ENCODE results near the gene A2M. TPM values are rescaled to one million over a fixed set of nuclear protein-coding genes. Genes with fewer than 3 reads are reported as not detected.
A peak's percentile ranks its signal among the peaks of the same experiment; 100 is the strongest.

A2M gene
- total and polyA plus RNA-seq, 4 experiments from 2014 or later, result 3.0 to 3.2 (median 3.1) TPM; not detected in 1

DNA sequence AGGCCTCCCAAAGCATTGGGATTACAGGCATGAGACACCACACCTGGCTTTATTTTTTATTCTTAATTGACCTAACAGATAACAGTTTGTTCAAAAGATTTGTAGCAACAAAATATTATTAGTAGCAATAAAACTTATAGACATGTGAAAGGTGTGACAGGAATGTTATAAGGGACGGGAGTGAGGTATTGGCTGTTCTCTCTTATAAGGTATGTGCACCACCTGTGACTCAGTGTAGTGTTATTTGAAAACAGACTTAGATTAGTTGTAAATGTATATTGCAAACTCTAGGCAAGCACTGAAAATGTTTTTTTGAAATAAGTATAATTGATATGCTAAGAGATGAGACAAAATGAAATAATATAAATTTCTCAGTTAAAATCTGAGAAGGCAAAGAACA lies 68.6 kb downstream of the A2M start:
- ChIA-PET CTCF (ENCODE audit: partially characterized antibody) (interaction anchor here (1.0 to 12.5 kb wide), 7 partner anchors 98 to 369 kb away, joined by 3 to 358 read pairs (median 45); partner anchors contain the start of gene M6PR), POLR2A (ENCODE audit: partially characterized antibody) (interaction anchor here (0.9 to 6.9 kb wide), 4 partner anchors 13 to 97 kb away, joined by 3 to 122 read pairs (median 4); partner anchors contain the start of gene M6PR)
- Histone ChIP-seq H3K27ac (ENCODE audit: low read depth, low read length) (no peak overlapping the region), H3K4me1 (ENCODE audit: insufficient read depth, low read length) (peaks cover 32% of the 10 kb centered on the region), H3K4me3 (ENCODE audit: low read length in 2 of 2) (no peak overlapping the region), H3K36me3 (ENCODE audit: insufficient read depth, low read length) (no peaks in the 10 kb centered on the region), H3K9me3 (ENCODE audit: control insufficient read depth in 1 of 2, low read length in 2 of 2) (no peaks in the 10 kb centered on the region), H3K27me3 (ENCODE audit: insufficient read depth, low read length) (no peaks in the 10 kb centered on the region)
- Mint-ChIP-seq H3K27me3 (no peaks in the 10 kb centered on the region), H3K36me3 (peaks cover 25 to 35% of the 10 kb centered on the region in 2 donors), H3K27ac (peak overlapping the region in 2 of 7 donors; percentile 29 to 41), H3K4me3 (peak overlapping the region in 1 of 8 donors; percentile 16), H3K9me3 (peaks cover 0 to 8% (median 2%) of the 10 kb centered on the region in 8 donors), H3K4me1 (peaks cover 25 to 63% (median 45%) of the 10 kb centered on the region in 4 donors)
- DNase-seq, result no peak
- intact Hi-C loops (cut with micrococcal nuclease), result no loop called here

DNA sequence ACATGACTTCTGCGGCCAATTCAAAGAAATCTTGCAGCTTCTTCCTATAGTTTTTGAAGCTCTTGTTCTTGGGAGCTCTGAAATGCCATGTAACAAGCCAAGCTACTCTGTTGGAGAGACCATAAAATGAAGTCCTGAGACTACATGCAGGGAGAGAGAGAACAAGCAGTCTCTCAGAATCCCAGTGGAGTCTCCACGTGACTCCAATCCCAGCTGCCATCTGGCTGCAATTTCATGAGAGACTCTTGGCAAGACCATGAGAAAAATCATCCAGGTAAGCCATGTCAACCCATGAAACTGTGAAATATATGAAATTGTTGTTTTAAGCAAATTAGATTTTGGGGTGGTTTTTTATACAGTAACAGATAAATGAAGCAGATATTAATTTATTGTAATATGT lies 72.0 kb downstream of the A2M start:
- Mint-ChIP-seq H3K27ac (peak overlapping the region in 4 of 7 donors; percentile 19 to 66 (median 32)), H3K4me3 (no peak overlapping the region), H3K36me3 (peaks cover 25 to 31% of the 10 kb centered on the region in 2 donors), H3K27me3 (no peaks in the 10 kb centered on the region), H3K9me3 (peaks cover 0 to 8% (median 2%) of the 10 kb centered on the region in 8 donors), H3K4me1 (peaks cover 35 to 76% (median 63%) of the 10 kb centered on the region in 4 donors)
- CTCF ChIA-PET (ENCODE audit: partially characterized antibody), result interaction anchor here (12.5 kb wide), 1 partner anchor 95 kb away, joined by 358 read pairs; the partner anchor contains the start of gene M6PR
- DNase-seq, result no peak
- Histone ChIP-seq H3K9me3 (ENCODE audit: control insufficient read depth in 1 of 2, low read length in 2 of 2) (no peaks in the 10 kb centered on the region), H3K27me3 (ENCODE audit: insufficient read depth, low read length) (no peaks in the 10 kb centered on the region), H3K27ac (ENCODE audit: low read depth, low read length) (no peak overlapping the region), H3K4me3 (ENCODE audit: low read length in 2 of 2) (no peak overlapping the region), H3K4me1 (ENCODE audit: insufficient read depth, low read length) (peaks cover 58% of the 10 kb centered on the region), H3K36me3 (ENCODE audit: insufficient read depth, low read length) (no peaks in the 10 kb centered on the region)
- POLR2A ChIA-PET (ENCODE audit: partially characterized antibody), result interaction anchor here (4.3 kb wide), 1 partner anchor 93 kb away, joined by 50 read pairs; the partner anchor contains the start of gene M6PR
- intact Hi-C loops (cut with micrococcal nuclease), result no loop called here

DNA sequence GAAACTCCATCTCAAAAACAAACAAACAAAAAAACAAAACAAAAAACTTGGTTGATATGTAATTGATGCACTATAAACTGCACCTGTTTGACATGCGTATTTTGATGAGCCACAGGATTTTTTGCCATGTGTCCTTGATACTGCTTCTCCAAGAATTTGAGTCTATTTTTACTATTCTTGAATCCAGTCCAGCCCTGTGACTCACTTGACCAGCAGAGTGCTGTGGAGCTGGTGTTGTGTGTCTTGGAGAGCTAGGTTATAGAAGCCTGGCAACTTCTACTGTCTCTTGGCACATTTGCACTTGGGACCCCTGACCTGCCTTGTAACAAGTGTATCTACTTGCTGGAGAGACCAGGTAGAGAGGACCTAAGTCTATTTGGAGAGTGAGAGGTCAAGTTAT lies 74.4 kb downstream of the A2M start:
- peaks cover 70% of the 10 kb centered on the region for H3K4me1 ChIP-seq (ENCODE audit: insufficient read depth, low read length)
- no peak overlapping the region for H3K4me3 Mint-ChIP-seq
- no peaks in the 10 kb centered on the region for H3K9me3 ChIP-seq (ENCODE audit: control insufficient read depth in 1 of 2, low read length in 2 of 2)
- DNase-seq, result no peak
- H3K36me3 Mint-ChIP-seq, result peaks cover 28 to 35% of the 10 kb centered on the region in 2 donors
- POLR2A ChIA-PET (ENCODE audit: partially characterized antibody), result interaction anchor here (1.3 to 4.3 kb wide), 5 partner anchors 8 to 127 kb away, joined by 3 to 50 read pairs (median 5); partner anchors contain the start of genes M6PR and PHC1
- H3K27ac Mint-ChIP-seq, result peak overlapping the region in 4 of 7 donors; percentile 29 to 90 (median 56)
- no peaks in the 10 kb centered on the region for H3K27me3 ChIP-seq (ENCODE audit: insufficient read depth, low read length)
- peak overlapping the region; percentile 10 for H3K27ac ChIP-seq (ENCODE audit: low read depth, low read length)
- H3K36me3 ChIP-seq (ENCODE audit: insufficient read depth, low read length), result no peaks in the 10 kb centered on the region
- no peaks in the 10 kb centered on the region for H3K27me3 Mint-ChIP-seq
- intact Hi-C loops (cut with micrococcal nuclease), result no loop called here
- peaks cover 47 to 81% (median 64%) of the 10 kb centered on the region in 4 donors for H3K4me1 Mint-ChIP-seq
- no peak overlapping the region for H3K4me3 ChIP-seq (ENCODE audit: low read length in 2 of 2)
- peaks cover 0 to 8% (median 2%) of the 10 kb centered on the region in 8 donors for H3K9me3 Mint-ChIP-seq
- CTCF ChIA-PET (ENCODE audit: partially characterized antibody), result interaction anchor here (1.0 to 12.5 kb wide), 11 partner anchors 8 to 497 kb away, joined by 4 to 358 read pairs (median 6); partner anchors contain the start of gene M6PR

DNA sequence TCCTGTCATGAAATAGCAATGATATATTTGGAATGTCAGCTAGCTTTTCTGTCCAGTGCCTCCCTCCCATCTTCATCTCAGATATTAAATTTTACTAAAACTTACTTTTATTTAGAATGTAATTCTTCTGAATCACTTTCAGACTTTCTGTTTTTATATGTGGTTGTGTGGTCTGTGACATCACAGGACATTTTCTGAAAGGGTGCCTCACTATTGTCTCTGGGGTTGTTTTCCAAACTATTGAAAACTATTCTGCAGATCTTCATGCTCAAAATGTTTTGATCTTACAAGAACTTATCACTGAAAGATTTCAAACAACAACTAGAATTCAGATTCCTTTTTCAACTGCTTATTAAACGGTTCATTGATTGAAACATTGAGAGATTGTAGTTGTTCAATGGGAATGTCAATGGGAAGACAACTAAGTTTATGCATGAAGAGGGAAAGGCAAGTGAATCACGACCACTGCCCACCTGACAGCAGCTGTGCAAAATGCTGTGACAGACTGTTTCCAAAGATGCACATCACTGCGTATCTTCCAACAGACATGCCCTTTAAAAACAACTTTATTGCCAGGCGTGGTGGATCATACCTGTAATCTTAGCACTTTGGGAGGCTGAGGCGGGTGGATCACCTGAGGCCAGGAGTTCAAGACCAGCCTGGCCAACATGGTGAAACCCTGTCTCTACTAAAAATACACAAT lies 75.1 kb downstream of the A2M start:
- Histone ChIP-seq H3K4me3 (ENCODE audit: low read length in 2 of 2) (no peak overlapping the region), H3K36me3 (ENCODE audit: insufficient read depth, low read length) (no peaks in the 10 kb centered on the region), H3K9me3 (ENCODE audit: control insufficient read depth in 1 of 2, low read length in 2 of 2) (no peaks in the 10 kb centered on the region), H3K27ac (ENCODE audit: low read depth, low read length) (peak overlapping the region; percentile 10), H3K27me3 (ENCODE audit: insufficient read depth, low read length) (no peaks in the 10 kb centered on the region), H3K4me1 (ENCODE audit: insufficient read depth, low read length) (peaks cover 68% of the 10 kb centered on the region)
- POLR2A ChIA-PET (ENCODE audit: partially characterized antibody), result interaction anchor here (1.3 to 4.3 kb wide), 2 partner anchors 9 to 90 kb away, joined by 5 to 50 read pairs; partner anchors contain the start of gene M6PR
- CTCF ChIA-PET (ENCODE audit: partially characterized antibody), result interaction anchor here (1.0 to 12.5 kb wide), 8 partner anchors 8 to 496 kb away, joined by 3 to 358 read pairs (median 6); partner anchors contain the start of gene M6PR
- peaks cover 45 to 81% (median 64%) of the 10 kb centered on the region in 4 donors for H3K4me1 Mint-ChIP-seq
- peaks cover 26 to 30% of the 10 kb centered on the region in 2 donors for H3K36me3 Mint-ChIP-seq
- peaks cover 0 to 3% (median under 1%) of the 10 kb centered on the region in 8 donors for H3K9me3 Mint-ChIP-seq
- DNase-seq, result peak in 3 of 5 donors; percentile 30 to 47 (median 31)
- peak overlapping the region in 3 of 8 donors; percentile 46 to 52 (median 47) for H3K4me3 Mint-ChIP-seq
- intact Hi-C loops (cut with micrococcal nuclease), result no loop called here
- peak overlapping the region; percentile 38 to 92 (median 89) for H3K27ac Mint-ChIP-seq
- H3K27me3 Mint-ChIP-seq, result no peaks in the 10 kb centered on the region

DNA sequence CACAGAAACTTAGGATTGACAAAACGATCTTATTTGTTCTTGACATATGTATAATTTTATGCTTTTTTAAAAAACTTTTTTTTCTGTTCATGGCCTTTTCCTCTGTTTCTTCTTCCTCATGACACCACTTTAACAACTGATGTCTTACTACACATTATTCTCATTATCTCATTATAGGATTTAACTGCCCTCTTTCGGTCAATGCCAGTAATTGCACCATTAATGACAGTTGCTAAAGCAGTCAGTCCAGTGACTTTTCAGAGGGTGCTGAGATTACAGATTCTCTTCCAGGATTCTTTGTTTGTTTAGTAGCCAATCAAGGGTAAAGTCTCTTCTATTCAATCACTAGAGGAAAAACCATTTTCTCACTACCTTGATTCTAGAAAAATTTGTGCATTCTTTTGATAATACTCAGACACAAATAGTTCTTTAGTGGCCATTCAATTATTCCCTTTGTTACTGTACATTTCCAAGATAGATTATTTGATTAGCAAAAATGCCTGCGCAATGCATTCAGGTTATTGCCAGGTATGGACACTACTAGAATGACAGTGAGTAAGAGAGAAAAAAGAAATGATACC lies 76.2 kb downstream of the A2M start:
- Histone ChIP-seq H3K9me3 (ENCODE audit: control insufficient read depth in 1 of 2, low read length in 2 of 2) (no peaks in the 10 kb centered on the region), H3K4me1 (ENCODE audit: insufficient read depth, low read length) (peaks cover 68% of the 10 kb centered on the region), H3K27ac (ENCODE audit: low read depth, low read length) (peak overlapping the region; percentile 2), H3K4me3 (ENCODE audit: low read length in 2 of 2) (no peak overlapping the region), H3K27me3 (ENCODE audit: insufficient read depth, low read length) (no peaks in the 10 kb centered on the region), H3K36me3 (ENCODE audit: insufficient read depth, low read length) (no peaks in the 10 kb centered on the region)
- H3K36me3 Mint-ChIP-seq, result peaks cover 24 to 31% of the 10 kb centered on the region in 2 donors
- H3K4me1 Mint-ChIP-seq, result peaks cover 45 to 84% (median 64%) of the 10 kb centered on the region in 4 donors
- H3K27me3 Mint-ChIP-seq, result no peaks in the 10 kb centered on the region
- CTCF ChIA-PET (ENCODE audit: partially characterized antibody), result interaction anchor here (0.7 to 21.2 kb wide), 25 partner anchors 8 to 629 kb away, joined by 3 to 561 read pairs (median 6); partner anchors contain the start of genes M6PR and PHC1
- H3K27ac Mint-ChIP-seq, result peak overlapping the region; percentile 38 to 82 (median 66)
- peak in 4 of 5 donors; percentile 67 to 75 (median 70) for DNase-seq
- intact Hi-C loops (cut with micrococcal nuclease), result loop anchor here (1.0 to 2.0 kb wide), 7 partner anchors 10 to 149 kb away; partner anchors contain the start of genes KLRG1 and PHC1
- H3K9me3 Mint-ChIP-seq, result no peaks in the 10 kb centered on the region
- peak overlapping the region in 6 of 8 donors; percentile 5 to 57 (median 50) for H3K4me3 Mint-ChIP-seq
- POLR2A ChIA-PET (ENCODE audit: partially characterized antibody), result interaction anchor here (1.0 to 19.6 kb wide), 7 partner anchors 13 to 88 kb away, joined by 3 to 492 read pairs (median 9); partner anchors contain the start of gene M6PR

DNA sequence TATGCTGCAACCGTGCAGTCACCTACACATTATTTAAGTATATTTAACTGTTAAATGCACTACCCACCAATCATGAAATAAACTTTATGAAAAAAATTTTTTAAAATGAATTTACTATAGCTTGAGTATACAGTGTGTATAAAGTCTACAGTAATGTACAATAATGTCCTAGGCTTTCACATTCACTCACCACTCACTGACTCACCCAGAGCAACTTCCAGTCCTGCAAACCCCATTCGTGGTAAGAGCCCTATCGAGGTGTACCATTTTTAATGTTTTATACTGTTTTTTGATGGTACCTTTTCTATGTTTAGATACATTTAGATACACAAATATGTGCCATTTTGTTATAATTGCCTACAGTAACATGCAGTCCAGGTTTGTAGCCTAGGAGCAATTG lies 78.3 kb downstream of the A2M start:
- peaks cover 28 to 36% of the 10 kb centered on the region in 2 donors for H3K36me3 Mint-ChIP-seq
- Histone ChIP-seq H3K36me3 (ENCODE audit: insufficient read depth, low read length) (no peaks in the 10 kb centered on the region), H3K27me3 (ENCODE audit: insufficient read depth, low read length) (no peaks in the 10 kb centered on the region), H3K4me3 (ENCODE audit: low read length in 2 of 2) (no peak overlapping the region), H3K4me1 (ENCODE audit: insufficient read depth, low read length) (peaks cover 81% of the 10 kb centered on the region), H3K27ac (ENCODE audit: low read depth, low read length) (no peak overlapping the region), H3K9me3 (ENCODE audit: control insufficient read depth in 1 of 2, low read length in 2 of 2) (no peaks in the 10 kb centered on the region)
- no peaks in the 10 kb centered on the region for H3K27me3 Mint-ChIP-seq
- peak overlapping the region in 5 of 7 donors; percentile 2 to 69 (median 38) for H3K27ac Mint-ChIP-seq
- peaks cover 54 to 90% (median 70%) of the 10 kb centered on the region in 4 donors for H3K4me1 Mint-ChIP-seq
- H3K9me3 Mint-ChIP-seq, result peaks cover 0 to 2% (median 0%) of the 10 kb centered on the region in 8 donors
- POLR2A ChIA-PET (ENCODE audit: partially characterized antibody), result interaction anchor here (1.2 to 19.6 kb wide), 4 partner anchors 11 to 86 kb away, joined by 3 to 492 read pairs (median 30); partner anchors contain the start of gene M6PR
- H3K4me3 Mint-ChIP-seq, result peak overlapping the region in 3 of 8 donors; percentile 20 to 36 (median 22)
- intact Hi-C loops (cut with micrococcal nuclease), result no loop called here
- no peak for DNase-seq
- CTCF ChIA-PET (ENCODE audit: partially characterized antibody), result interaction anchor here (0.8 to 21.2 kb wide), 8 partner anchors 12 to 493 kb away, joined by 4 to 561 read pairs (median 8); partner anchors contain the start of genes M6PR and PHC1
